Mammary microvascular endothelial cell (primary cell): ENCODE measurements around the gene M1AP. TPM values are rescaled to one million over a fixed set of nuclear protein-coding genes. Genes with fewer than 3 reads are reported as not detected.

ENCODE experiments used
- total RNA-seq: library from RNA; depleted of rRNA; stranded (reverse); fragments of >200 nt; gene quantifications from 2 replicates; pipeline ENCODE4 v1.2.3, GENCODE V29; 2015

The M1AP gene, protein sequence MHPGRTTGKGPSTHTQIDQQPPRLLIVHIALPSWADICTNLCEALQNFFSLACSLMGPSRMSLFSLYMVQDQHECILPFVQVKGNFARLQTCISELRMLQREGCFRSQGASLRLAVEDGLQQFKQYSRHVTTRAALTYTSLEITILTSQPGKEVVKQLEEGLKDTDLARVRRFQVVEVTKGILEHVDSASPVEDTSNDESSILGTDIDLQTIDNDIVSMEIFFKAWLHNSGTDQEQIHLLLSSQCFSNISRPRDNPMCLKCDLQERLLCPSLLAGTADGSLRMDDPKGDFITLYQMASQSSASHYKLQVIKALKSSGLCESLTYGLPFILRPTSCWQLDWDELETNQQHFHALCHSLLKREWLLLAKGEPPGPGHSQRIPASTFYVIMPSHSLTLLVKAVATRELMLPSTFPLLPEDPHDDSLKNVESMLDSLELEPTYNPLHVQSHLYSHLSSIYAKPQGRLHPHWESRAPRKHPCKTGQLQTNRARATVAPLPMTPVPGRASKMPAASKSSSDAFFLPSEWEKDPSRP
- total RNA-seq: not detected in 2 replicates

DNA sequence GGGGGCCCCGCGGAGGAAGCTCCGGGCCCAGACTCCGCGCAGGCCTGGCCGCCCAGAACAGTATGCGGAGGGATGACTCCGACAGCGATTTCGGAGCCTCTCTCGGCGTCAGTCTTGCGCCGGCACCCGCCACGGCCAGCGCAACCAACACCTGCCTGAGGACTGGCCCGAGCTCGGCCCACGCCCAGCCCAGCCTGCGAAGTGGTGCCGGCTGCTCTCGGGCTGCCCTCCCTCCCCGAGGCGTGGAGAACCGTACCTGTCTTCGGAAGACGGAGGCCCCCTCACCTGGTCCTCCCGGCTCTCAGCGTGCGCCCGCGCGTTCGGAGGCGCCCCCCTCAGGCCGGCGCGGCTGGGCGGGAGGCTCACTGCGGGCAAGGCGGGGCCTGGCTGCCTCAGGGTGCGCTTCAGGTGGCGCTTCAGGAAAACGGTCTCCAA lies at the start of gene M1AP:
Gene M1AP, minus strand, starts transcription at position 322 of the 435 bp plus-strand sequence. CDS start 8,055 bp downstream, outside the sequence.

DNA sequence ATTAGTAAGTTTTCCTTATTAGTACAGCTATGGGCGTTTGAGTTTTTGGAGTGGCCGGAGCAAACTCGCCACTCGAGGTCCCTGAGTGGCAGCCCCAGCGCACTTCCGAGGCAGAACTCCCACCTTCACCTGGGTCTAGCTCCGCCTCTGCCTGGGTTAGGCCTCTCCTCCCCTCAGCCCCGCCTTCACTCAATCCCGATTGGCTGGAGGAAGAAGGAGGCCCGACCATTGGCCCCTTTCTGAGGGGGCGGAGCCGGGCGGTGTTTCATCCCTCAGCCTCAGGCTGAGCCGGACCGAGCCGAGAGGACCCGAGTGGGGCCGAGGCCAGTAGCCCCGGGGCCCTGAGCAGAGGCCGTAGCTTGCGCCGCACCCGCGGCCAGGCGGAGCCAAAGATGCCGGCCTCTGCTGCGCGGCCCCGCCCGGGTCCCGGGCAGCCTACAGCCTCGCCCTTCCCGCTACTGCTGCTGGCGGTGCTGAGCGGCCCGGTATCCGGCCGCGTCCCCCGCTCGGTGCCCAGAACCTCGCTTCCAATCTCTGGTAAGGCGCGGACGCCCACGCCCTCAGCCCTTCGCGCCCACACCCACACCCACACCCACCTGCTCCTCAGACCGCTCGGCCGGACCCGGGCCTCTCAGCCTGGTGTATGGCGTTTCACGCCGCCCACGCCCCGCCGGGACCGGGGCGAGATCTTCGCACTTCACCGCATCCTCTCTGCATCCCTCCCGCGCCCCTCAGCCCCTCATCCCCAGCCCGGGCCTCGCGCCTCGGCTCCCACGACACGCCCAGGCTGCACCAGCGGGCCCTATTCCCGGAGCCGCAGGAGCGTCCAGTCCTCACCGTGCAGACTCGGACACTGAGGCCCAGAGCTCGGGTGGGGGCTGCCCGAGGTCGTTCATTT lies 6.1 kb upstream of the M1AP start, which contains the start of gene SEMA4F:
Gene SEMA4F, plus strand, starts transcription at position 263 of the 898 bp plus-strand sequence. Its CDS starts 130 bp downstream, at position 393.

DNA sequence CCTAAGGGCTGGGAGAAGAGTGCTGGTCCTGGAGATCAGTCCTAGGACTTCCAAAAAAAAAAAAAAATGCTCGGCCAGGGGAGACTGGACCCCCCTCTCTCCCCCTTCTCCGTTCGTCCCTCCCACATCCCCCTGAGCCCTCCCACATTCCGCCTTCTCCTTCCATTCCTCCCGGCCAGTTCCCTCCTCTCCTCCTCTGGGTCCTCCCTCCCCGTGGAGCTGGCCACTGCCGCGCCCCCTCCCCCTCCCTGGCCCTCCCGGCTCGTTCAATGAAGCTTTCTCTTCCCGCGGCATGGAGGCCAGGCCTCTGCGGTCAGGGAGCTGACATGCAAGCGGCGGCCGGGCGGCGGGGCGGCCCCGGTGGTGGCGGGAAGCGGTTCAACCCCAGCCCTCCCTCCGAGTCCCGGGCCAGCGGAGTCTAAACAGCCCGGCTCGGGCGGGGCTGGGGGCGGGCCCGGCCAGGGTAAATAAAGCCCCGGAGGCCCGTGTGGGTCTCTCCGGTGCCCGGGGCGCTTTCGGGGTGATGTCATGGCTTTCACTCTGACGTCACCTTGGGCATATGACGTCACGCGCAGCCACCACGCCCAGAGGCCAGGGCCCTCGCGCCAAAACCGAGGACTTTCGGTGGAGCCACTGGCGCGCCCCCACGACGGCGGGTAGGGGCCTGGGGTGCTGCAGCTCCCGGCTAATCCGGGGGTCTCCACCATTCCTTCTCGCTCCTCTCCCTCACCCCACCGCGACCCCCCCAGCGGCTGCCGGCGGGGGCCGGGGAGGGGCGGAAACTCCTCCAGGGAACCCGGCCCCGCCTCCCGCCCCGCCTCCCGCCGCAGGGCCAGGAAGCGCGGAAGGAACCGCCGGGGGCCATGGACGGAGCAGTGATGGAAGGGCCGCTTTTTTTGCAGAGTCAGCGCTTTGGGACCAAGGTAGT lies 94.0 kb downstream of the M1AP start, which contains the start of the genes DOK1 and LOXL3:
Gene DOK1, plus strand, starts transcription at position 829 of the 928 bp plus-strand sequence. Its CDS starts 35 bp downstream, at position 864.
Gene LOXL3, minus strand, starts transcription at position 51 of the 928 bp plus-strand sequence. CDS start 1,308 bp downstream, outside the sequence.

DNA sequence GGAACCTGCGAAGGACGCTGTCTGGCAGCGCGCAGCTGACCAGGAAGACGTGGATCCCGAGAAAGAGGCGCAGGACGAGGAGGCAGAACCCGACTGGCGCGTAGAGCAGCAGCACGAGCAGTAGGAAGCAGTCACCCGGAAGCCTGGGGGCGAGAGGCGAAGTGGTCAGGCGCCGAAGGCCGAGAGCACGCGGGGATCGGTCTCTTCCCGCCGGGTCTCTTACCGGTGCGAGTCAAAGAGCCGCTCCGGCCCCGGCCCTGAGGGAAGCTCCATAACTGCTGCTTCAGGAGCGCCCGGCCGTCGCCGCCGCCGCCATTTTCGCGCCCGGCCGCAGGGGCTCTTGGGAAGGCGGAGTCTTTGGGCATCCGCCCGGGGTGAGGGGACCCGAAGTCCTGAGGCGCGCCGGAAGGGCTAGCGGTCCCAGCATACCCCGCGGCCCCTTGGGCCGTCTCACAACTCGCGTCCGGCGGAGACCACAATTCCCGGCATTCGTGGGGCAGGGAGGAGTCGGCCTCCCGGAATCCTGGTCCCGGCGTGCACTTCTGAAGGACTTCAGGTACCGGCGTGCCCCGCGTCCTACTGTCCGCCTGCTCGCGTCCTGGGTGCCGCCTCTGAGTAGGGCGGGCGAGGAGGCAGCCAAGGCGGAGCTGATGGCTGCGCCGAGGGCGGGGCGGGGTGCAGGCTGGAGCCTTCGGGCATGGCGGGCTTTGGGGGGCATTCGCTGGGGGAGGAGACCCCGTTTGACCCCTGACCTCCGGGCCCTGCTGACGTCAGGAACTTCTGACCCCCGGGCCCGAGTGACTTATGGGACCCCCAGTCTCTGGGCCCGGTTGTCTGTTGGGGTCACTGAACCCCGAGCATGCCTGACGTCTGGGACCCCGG lies 118.5 kb downstream of the M1AP start, which contains the start of the genes AUP1 and HTRA2:
Gene AUP1, minus strand, starts transcription at position 350 of the 882 bp plus-strand sequence. Its CDS starts 77 bp downstream, at position 273.
Gene HTRA2, plus strand, starts transcription at position 577 of the 882 bp plus-strand sequence. Its CDS starts 74 bp downstream, at position 651.

DNA sequence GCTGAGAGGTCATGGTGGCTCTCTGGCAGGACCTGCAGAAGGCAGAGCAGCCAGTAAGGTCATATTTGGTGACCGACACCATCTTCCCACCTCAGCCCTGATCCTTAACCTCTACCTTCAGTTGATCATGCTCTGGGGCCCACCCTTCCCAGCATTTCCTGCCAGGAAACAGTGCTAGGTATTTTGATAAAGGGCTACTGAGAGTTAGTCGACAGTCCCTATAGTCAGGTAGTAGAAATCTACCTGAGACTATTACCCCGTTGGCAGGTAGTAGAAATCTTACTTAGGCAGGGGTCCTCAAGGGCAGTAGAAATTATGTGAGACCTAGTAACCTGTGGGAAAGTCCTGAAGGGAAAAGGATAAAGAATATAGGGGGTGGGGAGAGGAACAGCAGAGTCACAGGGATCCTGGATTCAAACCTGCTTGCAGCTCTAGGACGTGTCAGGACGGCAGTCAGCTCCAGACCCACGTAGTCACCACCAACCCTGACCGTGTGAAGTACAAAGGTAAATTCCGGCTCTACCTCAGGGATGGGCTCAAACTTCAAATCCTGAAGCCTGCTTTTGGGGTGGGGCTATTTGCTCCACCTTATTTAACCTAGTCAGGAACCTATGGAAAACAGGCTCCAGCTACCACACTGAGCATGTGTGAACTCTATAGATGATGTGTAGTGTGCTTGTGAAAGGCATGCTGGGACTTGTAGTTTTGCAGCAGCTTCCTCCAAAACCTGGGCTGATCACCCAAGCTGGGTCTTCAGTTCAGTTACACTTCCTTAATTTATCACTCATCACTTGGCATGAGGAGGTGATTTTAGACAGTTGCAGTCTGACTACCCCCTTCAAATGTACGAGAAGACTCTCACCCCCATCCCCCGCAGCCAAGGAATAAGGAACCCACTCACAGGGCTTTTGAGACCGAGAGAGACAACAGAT lies 122.1 kb downstream of the M1AP start, which contains the start of gene DQX1:
Gene DQX1, minus strand, starts transcription at position 515 of the 932 bp plus-strand sequence. Its CDS starts 502 bp downstream, at position 13.

DNA sequence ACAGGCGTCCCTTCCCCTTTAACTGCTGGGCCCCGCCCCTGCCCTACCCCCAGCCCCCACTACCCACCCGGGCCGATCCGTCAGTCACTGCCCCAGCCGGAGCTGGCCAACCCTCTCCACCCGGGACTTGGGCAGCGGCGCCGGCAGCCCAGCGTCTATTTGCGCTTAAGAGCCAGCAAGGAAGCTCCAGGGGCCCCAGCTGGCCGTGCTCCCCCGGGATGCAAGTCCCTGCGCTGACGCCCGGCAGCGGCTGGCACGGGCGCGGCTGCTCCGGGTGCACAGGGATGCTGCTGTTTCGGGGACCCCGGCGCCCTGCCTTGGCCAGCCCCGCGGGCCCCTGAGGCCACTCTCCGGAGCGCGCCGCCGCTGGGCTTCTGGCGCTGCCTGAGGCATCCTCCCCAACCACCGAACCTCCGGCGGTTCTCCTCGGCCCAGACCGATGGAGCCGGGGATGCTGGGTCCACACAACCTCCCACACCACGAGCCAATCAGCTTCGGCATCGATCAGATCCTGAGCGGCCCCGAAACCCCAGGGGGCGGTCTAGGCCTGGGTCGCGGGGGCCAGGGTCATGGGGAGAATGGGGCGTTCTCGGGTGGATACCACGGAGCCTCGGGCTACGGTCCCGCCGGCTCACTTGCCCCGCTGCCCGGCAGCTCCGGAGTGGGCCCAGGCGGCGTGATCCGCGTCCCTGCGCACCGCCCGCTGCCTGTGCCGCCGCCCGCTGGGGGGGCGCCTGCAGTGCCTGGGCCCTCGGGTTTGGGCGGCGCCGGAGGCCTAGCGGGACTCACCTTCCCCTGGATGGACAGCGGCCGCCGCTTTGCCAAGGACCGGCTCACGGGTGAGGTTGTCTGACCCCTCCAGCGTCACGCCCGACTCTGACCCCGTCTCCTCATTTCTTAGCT lies 133.5 kb downstream of the M1AP start, which contains the start of gene TLX2:
Gene TLX2, plus strand, starts transcription at position 83 of the 903 bp plus-strand sequence. Its CDS starts 357 bp downstream, at position 440.

Other genes starting within 250 kb of the M1AP start
- gene C2orf81, start 226.7 kb downstream of the M1AP start, total RNA-seq: 0.59 and 0.67 TPM in 2 replicates
- 27.2 and 30.3 TPM in 2 replicates for gene WDR54, start 226.6 kb downstream of the M1AP start, total RNA-seq
- 3.2 and 5.6 TPM in 2 replicates for gene RTKN, start 206.4 kb downstream of the M1AP start, total RNA-seq
- 16.2 and 17.2 TPM in 2 replicates for gene INO80B, start 193.2 kb downstream of the M1AP start, total RNA-seq
- gene WBP1, start 189.9 kb downstream of the M1AP start, total RNA-seq: 36.2 and 43.0 TPM in 2 replicates
- gene MOGS, start 182.9 kb downstream of the M1AP start, total RNA-seq: 67.8 and 75.5 TPM in 2 replicates
- gene MRPL53, start 175.7 kb downstream of the M1AP start, total RNA-seq: 23.0 and 63.2 TPM in 2 replicates
- gene CCDC142, start 165.3 kb downstream of the M1AP start, total RNA-seq: 9.8 and 9.9 TPM in 2 replicates
- gene TTC31, start 165.2 kb downstream of the M1AP start, total RNA-seq: 15.8 and 22.0 TPM in 2 replicates
- gene LBX2, start 148.7 kb downstream of the M1AP start, total RNA-seq: 2.5 and 4.3 TPM in 2 replicates
- 5.1 and 6.2 TPM in 2 replicates for gene PCGF1, start 140.6 kb downstream of the M1AP start, total RNA-seq
- gene TLX2, start 133.9 kb downstream of the M1AP start, total RNA-seq: not detected in 2 replicates
- not detected in 2 replicates for gene DQX1, start 122.1 kb downstream of the M1AP start, total RNA-seq
- 111 and 134 TPM in 2 replicates for gene AUP1, start 118.6 kb downstream of the M1AP start, total RNA-seq
- 23.4 and 28.8 TPM in 2 replicates for gene HTRA2, start 118.4 kb downstream of the M1AP start, total RNA-seq
- 0.27 and 0.94 TPM in 2 replicates for gene LOXL3, start 94.4 kb downstream of the M1AP start, total RNA-seq
- 19.9 and 23.2 TPM in 2 replicates for gene DOK1, start 93.6 kb downstream of the M1AP start, total RNA-seq
- 3.7 and 5.0 TPM in 2 replicates for gene SEMA4F, start 5.9 kb upstream of the M1AP start, total RNA-seq
- 4.0 and 4.8 TPM in 2 replicates for gene HK2, start 185.8 kb upstream of the M1AP start, total RNA-seq